SK-N-SH (cell line): ENCODE results near the gene SMAP2. TPM values are rescaled to one million over a fixed set of nuclear protein-coding genes. Genes with fewer than 3 reads are reported as not detected.

ENCODE experiments used
- CTCF ChIA-PET: fragments of 300-600, 350-600 bp; formaldehyde crosslinking; extraction: SDS; loops from one replicate; lab custom pipeline; 2021; lab: Yijun Ruan, JAX
- POLR2A ChIA-PET: fragments of 350-600 bp; sonication (Branson Sonifier 250); formaldehyde crosslinking; extraction: SDS; loops from one replicate; lab custom pipeline; 2020; ENCODE audit warnings: antibody characterized with exemption, inconsistent platforms; lab: Yijun Ruan, JAX
- DNase-seq: peaks from one replicate; pipeline ENCODE4 v3.0.0; 2012
- H2AFZ ChIP-seq: fragments of 200-600 bp; sonication (generic); 2 replicates; pipeline ENCODE4 v1.8.1; 2016; ENCODE audit warnings: antibody characterized with exemption, mild to moderate bottlenecking, low read depth
- H3F3A ChIP-seq: fragments of 200-600 bp; sonication (generic); replicated peaks from 2 replicates; pipeline ENCODE3; 2016; ENCODE audit warnings: antibody characterized with exemption, mild to moderate bottlenecking; ENCODE audit not compliant: insufficient read depth
- H3K27ac ChIP-seq, 2 experiments: fragments of 200-500 bp in 1 of 2; fragments of 200-600 bp in 1 of 2; sonication (Bioruptor generic) in 1 of 2; sonication (generic), shearing (Covaris generic) in 1 of 2; 2 replicates each; pipeline versions ENCODE4 v1.5.1 to v1.6.1; 2014 to 2016; ENCODE audit warnings: low read depth in 2 of 2, inconsistent platforms in 1 of 2, low read length in 1 of 2, mild to moderate bottlenecking in 1 of 2, mixed read lengths in 1 of 2
- H3K27me3 ChIP-seq: fragments of 200-600 bp; sonication (generic), shearing (Covaris generic); 2 replicates; pipeline ENCODE4 v1.6.1; 2016; ENCODE audit warnings: mixed run types; ENCODE audit not compliant: insufficient read depth
- H3K36me3 ChIP-seq, 2 experiments: fragments of 200-500 bp in 1 of 2; fragments of 200-600 bp in 1 of 2; sonication (Bioruptor generic) in 1 of 2; sonication (generic) in 1 of 2; replicated peaks in 1 of 2; 2 replicates each; pipeline versions ENCODE3 to v1.5.1; 2014 to 2016; ENCODE audit warnings: low read length in 1 of 2, mild to moderate bottlenecking in 1 of 2; ENCODE audit not compliant: insufficient read depth in 2 of 2, control insufficient read depth in 1 of 2
- H3K4me1 ChIP-seq, 2 experiments: fragments of 200-500 bp in 1 of 2; fragments of 200-600 bp in 1 of 2; sonication (Bioruptor generic) in 1 of 2; sonication (generic), shearing (Covaris generic) in 1 of 2; 2 replicates each; pipeline versions ENCODE4 v1.5.1 to v1.6.1; 2014 to 2016; ENCODE audit warnings: low read depth in 1 of 2, low read length in 1 of 2, mixed run types in 1 of 2; ENCODE audit not compliant: insufficient read depth in 2 of 2, control insufficient read depth in 1 of 2
- H3K4me2 ChIP-seq: fragments of 200-600 bp; sonication (generic), shearing (Covaris generic); 2 replicates; pipeline ENCODE4 v1.6.1; 2017; ENCODE audit warnings: mixed run types
- H3K4me3 ChIP-seq, 2 experiments: fragments of 200-500 bp in 1 of 2; fragments of 200-600 bp in 1 of 2; sonication (Bioruptor generic) in 1 of 2; sonication (generic), shearing (Covaris generic) in 1 of 2; 2 replicates each; pipeline versions ENCODE4 v1.5.1 to v1.8.1; 2014 to 2016; ENCODE audit warnings: low read depth in 2 of 2, inconsistent platforms in 1 of 2, low read length in 1 of 2, mild to moderate bottlenecking in 1 of 2, mixed read lengths in 1 of 2, moderate library complexity in 1 of 2
- H3K79me2 ChIP-seq: fragments of 200-600 bp; sonication (generic); 2 replicates; pipeline ENCODE4 v1.8.1; 2017; ENCODE audit warnings: mild to moderate bottlenecking; ENCODE audit not compliant: insufficient read depth
- H3K9ac ChIP-seq: fragments of 200-600 bp; sonication (generic); 2 replicates; pipeline ENCODE4 v1.6.1; 2017; ENCODE audit warnings: mixed run types
- H3K9me2 ChIP-seq: fragments of 200-600 bp; sonication (generic); 2 replicates; pipeline ENCODE4 v1.6.1; 2017; ENCODE audit warnings: mixed run types
- H3K9me3 ChIP-seq: fragments of 200-600 bp; sonication (generic); 2 replicates; pipeline ENCODE4 v1.6.1; 2017; ENCODE audit warnings: mixed run types, mild to moderate bottlenecking, moderate library complexity
- H4K20me1 ChIP-seq: fragments of 200-600 bp; sonication (generic); 2 replicates; pipeline ENCODE4 v1.6.1; 2017; ENCODE audit warnings: mild to moderate bottlenecking, mixed run types; ENCODE audit not compliant: insufficient read depth
- CHD2 ChIP-seq: fragments of 150-350 bp; IDR thresholded peaks from 2 replicates; pipeline ENCODE4 v1.6.1; 2018; ENCODE audit warnings: low read length; ENCODE audit not compliant: partially characterized antibody
- EP300 ChIP-seq, 2 experiments: IDR thresholded peaks; 2 replicates each; pipeline versions ENCODE4 v1.4.0 to v1.6.1; 2012; ENCODE audit warnings: borderline replicate concordance in 1 of 2, low read depth in 1 of 2, low read length in 1 of 2
- EZH2phosphoT487 ChIP-seq: fragments of 200-600 bp; sonication (generic); IDR thresholded peaks from 2 replicates; pipeline ENCODE4 v1.6.1; 2017; ENCODE audit warnings: low read depth, mixed run types, mild to moderate bottlenecking, antibody characterized with exemption, moderate library complexity, borderline replicate concordance
- FOXJ3 ChIP-seq: sonication (generic); formaldehyde crosslinking; IDR thresholded peaks from 2 replicates; pipeline ENCODE4 v1.5.1; 2020; ENCODE audit warnings: mild to moderate bottlenecking, missing genetic modification reagents
- GATA2 ChIP-seq: sonication (generic); formaldehyde crosslinking; IDR thresholded peaks from 2 replicates; pipeline ENCODE4 v1.5.0; 2020; ENCODE audit warnings: mild to moderate bottlenecking, missing genetic modification reagents
- MAX ChIP-seq: IDR thresholded peaks from 2 replicates; pipeline ENCODE4 v1.4.0; 2012; ENCODE audit warnings: low read depth
- MEF2A ChIP-seq: IDR thresholded peaks from 2 replicates; pipeline ENCODE4 v1.4.0; 2012; ENCODE audit warnings: low read depth, borderline replicate concordance
- MXI1 ChIP-seq: IDR thresholded peaks from 2 replicates; pipeline ENCODE4 v1.6.1; 2012; ENCODE audit warnings: mild to moderate bottlenecking, low read depth, low read length, improper control_type of control experiment
- NFIC ChIP-seq: IDR thresholded peaks from 2 replicates; pipeline ENCODE4 v1.4.0; 2012; ENCODE audit warnings: borderline replicate concordance
- NRF1 ChIP-seq: IDR thresholded peaks from 2 replicates; pipeline ENCODE4 v1.6.1; 2012; ENCODE audit warnings: low read depth, mild to moderate bottlenecking, low read length
- PBX3 ChIP-seq: IDR thresholded peaks from 2 replicates; pipeline ENCODE4; 2012
- POLR2AphosphoS5 ChIP-seq: IDR thresholded peaks from 2 replicates; pipeline ENCODE4 v1.6.1; 2012; ENCODE audit warnings: low read depth, low read length
- RAD21 ChIP-seq: IDR thresholded peaks from 2 replicates; pipeline ENCODE4 v1.6.1; 2012; ENCODE audit warnings: mild to moderate bottlenecking, low read length
- RCOR1 ChIP-seq: fragments of 150-350 bp; IDR thresholded peaks from 2 replicates; pipeline ENCODE4 v1.6.1; 2017; ENCODE audit warnings: antibody characterized with exemption, low read length
- SIN3A ChIP-seq: IDR thresholded peaks from 2 replicates; pipeline ENCODE4 v1.6.1; 2012; ENCODE audit warnings: low read depth, mild to moderate bottlenecking, low read length, moderate library complexity, borderline replicate concordance
- TAF1 ChIP-seq: IDR thresholded peaks from 2 replicates; pipeline ENCODE4 v1.6.1; 2012; ENCODE audit warnings: low read depth, mild to moderate bottlenecking, low read length, moderate library complexity, borderline replicate concordance
- TEAD4 ChIP-seq: IDR thresholded peaks from 2 replicates; pipeline ENCODE4 v1.4.0; 2012; ENCODE audit warnings: mild to moderate bottlenecking, borderline replicate concordance; ENCODE audit not compliant: insufficient read depth
- USF1 ChIP-seq: IDR thresholded peaks from 2 replicates; pipeline ENCODE4 v1.4.0; 2012; ENCODE audit warnings: low read depth, borderline replicate concordance
- USF2 ChIP-seq: fragments of 150-350 bp; IDR thresholded peaks from 2 replicates; pipeline ENCODE4 v1.6.1; 2017; ENCODE audit warnings: antibody characterized with exemption, low read length, low read depth, borderline replicate concordance
- YY1 ChIP-seq: IDR thresholded peaks from 2 replicates; pipeline ENCODE4 v1.4.0; 2012; ENCODE audit warnings: low read depth, mild to moderate bottlenecking
- WGBS: methylation state at CpG from one replicate; pipeline ENCODE4 v1.1.6; 2017; ENCODE audit warnings: low lambda C conversion rate; 5-methylcytosine and 5-hydroxymethylcytosine counted together
- polyA plus RNA-seq, 3 experiments: library from polyadenylated mRNA; depleted of rRNA; stranded (reverse); fragments of >200 nt; gene quantifications; 2 replicates each; pipeline ENCODE4 v1.2.3, GENCODE V29; 2012

SMAP2 gene
- polyA plus RNA-seq, 1 of the 3 experiments (the other 2 are of a cell fraction), result 11.2 TPM

GRCh38 chr1:40421431-40422384 is 48.2 kb downstream of the SMAP2 start:
- ChIA-PET CTCF (interaction anchor here (1.3 to 2.4 kb wide), 3 partner anchors 17 to 278 kb away, joined by 5 to 9 read pairs (median 7); no protein-coding TSS in a partner anchor), POLR2A (no interaction called here)

More at GRCh38 chr1:40421431-40422384, 48.2 kb downstream of the SMAP2 start:
- DNase-seq, result no peak
- no peak overlapping the region for H3K4me3 ChIP-seq
- H3K36me3 ChIP-seq, result peaks cover 28 to 29% of the 10 kb centered on the region in 2 experiments
- no peaks in the 10 kb centered on the region for H3K4me1 ChIP-seq
- no peaks in the 10 kb centered on the region for H3K27me3 ChIP-seq
- no peak overlapping the region for H2AFZ ChIP-seq
- no peak overlapping the region for H3K4me2 ChIP-seq
- H3F3A ChIP-seq, result no peaks in the 10 kb centered on the region
- H3K9me3 ChIP-seq, result no peaks in the 10 kb centered on the region
- H4K20me1 ChIP-seq, result no peaks in the 10 kb centered on the region
- TF ChIP-seq EP300 (IDR thresholded peaks at IDR 0.05; ENCODE audit: borderline replicate concordance in 1 of 2, low read depth in 1 of 2, low read length in 1 of 2) (no peak), GATA2 (CRISPR knock-in tag) (no peak), YY1 (no peak), TEAD4 (no peak), MXI1 (no peak), SIN3A (no peak), NFIC (no peak), TAF1 (no peak), MAX (no peak), RCOR1 (no peak), POLR2AphosphoS5 (no peak), USF1 (no peak), RAD21 (no peak), MEF2A (no peak), PBX3 (no peak), FOXJ3 (CRISPR knock-in tag) (no peak), USF2 (no peak), EZH2phosphoT487 (no peak), NRF1 (no peak), CHD2 (no peak)
- WGBS, result 92% methylated on average over 15 of the region's 15 CpGs
- H3K9me2 ChIP-seq, result no peaks in the 10 kb centered on the region
- no peaks in the 10 kb centered on the region for H3K79me2 ChIP-seq
- no peak overlapping the region for H3K9ac ChIP-seq
- no peak overlapping the region for H3K27ac ChIP-seq
